GM10847 (cell line): Measurements from ENCODE around the gene GPR52.

Source experiments
- POLR2A ChIP-seq: IDR thresholded peaks from 2 replicates; pipeline ENCODE4 v1.6.1; 2011; ENCODE audit not compliant: insufficient read length; ENCODE audit errors: extremely low read depth

The GPR52 gene, protein sequence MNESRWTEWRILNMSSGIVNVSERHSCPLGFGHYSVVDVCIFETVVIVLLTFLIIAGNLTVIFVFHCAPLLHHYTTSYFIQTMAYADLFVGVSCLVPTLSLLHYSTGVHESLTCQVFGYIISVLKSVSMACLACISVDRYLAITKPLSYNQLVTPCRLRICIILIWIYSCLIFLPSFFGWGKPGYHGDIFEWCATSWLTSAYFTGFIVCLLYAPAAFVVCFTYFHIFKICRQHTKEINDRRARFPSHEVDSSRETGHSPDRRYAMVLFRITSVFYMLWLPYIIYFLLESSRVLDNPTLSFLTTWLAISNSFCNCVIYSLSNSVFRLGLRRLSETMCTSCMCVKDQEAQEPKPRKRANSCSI

DNA sequence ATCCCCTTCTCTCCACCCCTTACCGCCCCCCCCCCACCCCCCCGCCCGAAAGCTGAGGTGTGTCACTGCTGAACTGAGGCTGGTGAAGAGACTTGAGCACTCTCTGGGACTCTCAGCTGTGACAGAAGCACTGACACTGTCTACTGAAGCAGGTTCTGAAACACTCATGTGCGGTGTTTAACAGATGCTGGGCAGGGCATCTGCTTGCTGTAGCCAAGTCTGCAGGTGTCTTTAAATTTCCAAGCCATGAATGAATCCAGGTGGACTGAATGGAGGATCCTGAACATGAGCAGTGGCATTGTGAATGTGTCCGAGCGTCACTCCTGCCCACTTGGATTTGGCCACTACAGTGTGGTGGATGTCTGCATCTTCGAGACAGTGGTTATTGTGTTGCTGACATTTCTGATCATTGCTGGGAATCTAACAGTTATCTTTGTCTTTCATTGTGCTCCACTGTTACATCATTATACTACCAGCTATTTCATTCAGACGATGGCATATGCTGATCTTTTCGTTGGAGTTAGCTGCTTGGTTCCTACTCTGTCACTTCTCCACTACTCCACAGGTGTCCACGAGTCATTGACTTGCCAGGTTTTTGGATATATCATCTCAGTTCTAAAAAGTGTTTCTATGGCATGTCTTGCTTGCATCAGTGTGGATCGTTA is at the start of gene GPR52:
TSS of gene GPR52 (plus strand) at position 99 of the 665 bp plus-strand sequence. CDS start at position 247, 148 bp downstream.
- no peak for TF ChIP-seq POLR2A

DNA sequence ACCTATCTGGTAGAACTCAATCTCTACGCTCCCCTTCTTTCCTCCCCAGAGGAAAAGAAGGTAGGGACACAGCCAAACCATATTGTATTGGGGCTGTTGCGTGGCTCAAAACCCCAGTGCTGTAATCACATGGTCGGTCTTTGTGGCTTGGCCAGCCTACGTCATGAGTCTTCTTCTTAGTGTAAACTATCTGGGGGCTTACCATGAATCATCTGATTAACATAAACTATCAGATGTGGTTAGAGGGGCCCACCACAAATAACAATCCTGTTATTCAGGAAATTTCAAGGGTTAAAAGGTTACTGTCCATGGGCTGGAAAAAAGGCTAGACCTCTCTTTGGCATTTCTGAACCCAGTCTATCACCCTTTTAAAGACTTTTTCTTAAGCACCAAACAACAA is 49.5 kb upstream of the GPR52 start:
- no peak for TF ChIP-seq POLR2A

DNA sequence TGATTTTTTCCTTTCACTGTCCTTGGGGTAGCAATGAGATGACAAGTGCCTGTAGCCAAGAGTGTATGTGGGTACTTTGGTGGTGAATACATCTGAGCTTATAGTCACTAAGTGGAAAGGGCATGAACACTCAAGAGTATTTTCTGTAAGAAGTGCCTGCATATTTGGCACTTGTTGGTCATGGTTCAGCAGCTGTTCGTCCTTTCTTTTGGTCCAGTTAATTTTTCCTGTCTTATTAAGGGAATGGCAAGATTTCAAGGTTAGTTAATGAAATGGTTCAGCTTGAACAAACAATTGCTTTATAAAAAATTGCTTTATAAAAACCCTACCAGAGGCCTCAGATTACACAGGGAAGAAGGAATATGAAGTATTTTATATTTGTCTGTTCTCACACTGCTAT is 48.6 kb upstream of the GPR52 start:
- TF ChIP-seq POLR2A: no peak

DNA sequence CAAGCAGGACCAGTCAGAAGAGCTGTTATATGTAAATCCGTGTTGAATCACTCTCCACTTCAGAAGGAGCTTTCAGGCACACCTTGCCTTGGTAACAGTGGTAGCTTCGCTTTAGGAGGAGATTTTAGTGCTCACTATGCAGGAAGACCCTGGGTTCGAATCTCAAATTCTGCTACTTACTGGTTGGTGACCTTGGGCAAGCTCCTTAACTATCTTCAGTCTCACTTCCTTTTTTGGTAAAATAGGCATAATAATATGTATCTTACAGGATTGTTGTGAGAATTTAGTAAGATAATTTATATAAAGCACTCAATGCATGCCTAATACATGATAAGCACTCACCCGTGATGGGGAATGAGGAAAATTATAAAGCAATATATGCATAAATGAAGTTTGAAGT is 46.7 kb upstream of the GPR52 start:
- TF ChIP-seq POLR2A: no peak

DNA sequence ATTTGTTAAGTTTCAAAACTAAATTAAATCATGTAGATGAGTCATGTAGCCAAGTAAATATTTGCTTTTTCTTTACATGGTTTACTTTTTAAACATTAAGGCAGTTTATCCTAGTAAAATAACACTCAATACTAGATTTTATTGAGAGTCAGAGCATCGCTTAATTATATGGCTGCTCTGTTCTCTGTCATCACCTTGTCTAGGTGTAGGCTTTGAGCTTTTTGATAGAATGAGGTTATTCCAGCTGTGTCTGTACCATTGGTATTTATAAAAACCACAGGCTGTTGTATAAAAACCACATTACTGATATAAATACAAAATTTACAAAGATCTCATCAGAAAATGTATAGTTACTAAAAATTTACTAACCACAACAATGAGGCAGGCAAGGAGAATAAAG is 42.5 kb upstream of the GPR52 start:
- TF ChIP-seq POLR2A: no peak

DNA sequence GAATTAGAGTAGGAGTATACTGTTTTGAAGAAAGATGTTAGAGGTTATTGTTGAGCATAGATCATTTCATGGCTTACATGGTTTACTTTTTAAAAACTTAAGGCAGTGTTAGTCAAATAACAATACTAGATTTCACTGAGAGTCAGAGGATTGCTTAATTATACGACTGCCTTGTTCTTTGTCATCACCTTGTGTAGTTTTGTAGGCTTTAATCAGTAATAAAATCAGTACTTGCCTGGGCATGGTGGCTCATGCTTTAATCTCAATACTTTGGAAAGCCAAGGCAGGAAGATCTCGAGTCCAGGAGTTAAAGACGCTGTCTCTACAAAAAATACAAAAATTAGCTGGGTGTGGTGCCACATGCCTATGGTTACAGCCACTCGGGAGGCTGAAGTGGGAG is 41.3 kb upstream of the GPR52 start:
- TF ChIP-seq POLR2A: no peak

- TF ChIP-seq POLR2A: no peak
These were observed 40.1 kb upstream of the GPR52 start for GRCh38 chr1:174407665-174408064.

- TF ChIP-seq POLR2A: no peak
These were observed 39.6 kb upstream of the GPR52 start for GRCh38 chr1:174408146-174408545.

DNA sequence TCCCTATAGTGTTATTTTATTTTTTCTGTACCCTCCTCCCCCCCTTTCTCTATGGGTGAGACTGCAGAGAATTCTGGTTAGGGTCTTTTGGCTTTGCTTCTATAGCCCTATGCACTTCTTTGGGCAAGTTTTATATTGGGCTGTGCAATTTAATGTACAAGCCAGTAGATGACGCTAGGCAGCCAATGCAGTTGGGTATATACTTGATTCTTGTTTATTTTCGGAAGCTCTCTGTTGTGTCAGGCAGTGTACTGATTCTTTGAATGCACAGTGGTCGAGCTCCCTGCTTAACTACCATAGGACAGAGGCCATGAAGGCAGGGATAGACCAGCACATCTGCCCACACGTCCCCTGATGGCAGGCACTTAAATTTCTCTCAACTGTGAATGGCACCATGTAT is 34.1 kb upstream of the GPR52 start:
- TF ChIP-seq POLR2A: no peak

DNA sequence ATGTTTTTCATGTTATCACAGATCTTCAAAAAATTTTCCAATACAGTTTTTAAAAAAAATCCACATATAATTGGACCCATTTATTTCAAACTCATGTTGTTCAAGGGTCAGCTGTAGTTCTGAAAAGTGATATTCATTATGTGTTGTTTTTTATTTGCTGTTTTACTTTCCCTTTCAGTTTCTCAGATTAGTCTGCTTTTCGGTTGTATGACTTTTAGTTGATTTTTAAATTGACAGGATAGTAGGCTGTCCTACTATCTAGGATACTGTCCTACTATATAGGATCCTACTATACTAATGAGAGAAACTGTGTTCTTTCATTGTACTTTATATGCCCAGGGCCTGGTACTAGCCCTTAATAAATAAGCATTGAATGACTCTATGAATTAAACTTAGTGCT is 33.6 kb upstream of the GPR52 start:
- TF ChIP-seq POLR2A: no peak

GRCh38 chr1:174415506-174415905 is 32.3 kb upstream of the GPR52 start:
- TF ChIP-seq POLR2A: no peak

DNA sequence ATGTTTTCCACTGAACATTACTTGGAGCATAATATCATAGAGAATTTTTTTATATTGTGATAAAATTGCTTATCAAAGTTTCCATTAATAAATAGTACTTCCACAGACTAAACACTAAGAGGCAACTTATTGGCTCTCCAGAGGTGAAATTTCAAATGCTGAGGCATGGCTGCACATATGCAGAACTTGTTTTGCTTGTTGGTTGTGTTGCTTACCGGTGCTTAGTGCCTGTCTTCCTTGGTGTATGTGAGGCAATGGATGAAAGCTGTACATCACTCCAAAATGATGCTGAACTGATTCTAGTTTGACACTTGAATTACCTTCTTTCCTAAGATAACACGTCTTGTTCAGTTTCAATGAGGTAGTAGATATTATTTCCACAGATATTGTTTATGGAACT is 29.8 kb upstream of the GPR52 start:
- TF ChIP-seq POLR2A: no peak

DNA sequence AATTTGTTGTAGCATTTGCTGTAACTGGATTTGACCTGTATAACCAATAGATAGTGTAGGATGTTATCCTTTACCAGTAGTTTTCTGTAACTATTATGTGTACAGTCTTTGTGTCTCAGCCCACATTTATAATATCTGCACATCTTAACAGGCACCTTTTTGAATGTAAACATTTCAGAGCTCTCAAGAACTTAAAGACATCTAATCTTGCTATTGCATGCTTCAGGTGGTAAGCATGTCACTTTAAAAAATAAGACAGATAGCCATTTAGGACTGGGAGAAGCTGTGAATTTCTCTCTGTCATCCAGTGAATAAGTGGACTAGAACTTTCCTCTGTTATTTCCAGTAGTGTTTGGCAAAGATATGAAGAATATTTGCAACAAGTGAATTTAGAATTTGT is 22.6 kb upstream of the GPR52 start:
- TF ChIP-seq POLR2A: no peak

- TF ChIP-seq POLR2A: no peak
These were observed 21.6 kb upstream of the GPR52 start for GRCh38 chr1:174426153-174426552.

DNA sequence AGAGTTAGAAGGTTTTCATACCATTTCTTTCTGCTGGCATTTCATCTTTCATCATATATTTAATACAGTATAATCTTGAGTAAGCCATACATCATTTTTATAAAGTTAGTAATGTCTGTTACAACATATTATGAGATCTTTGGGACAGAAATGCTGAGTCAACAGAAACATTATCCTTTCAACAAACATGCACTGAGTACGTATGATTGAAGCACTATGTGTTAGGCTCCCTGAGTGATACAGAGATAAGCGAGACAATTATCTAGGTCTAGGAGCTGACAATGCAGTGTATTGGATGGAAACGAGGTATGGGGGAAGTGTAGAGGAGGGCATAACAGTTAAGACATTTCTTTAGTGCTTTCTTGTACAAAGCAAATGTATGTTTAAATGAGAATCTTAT is 19.7 kb upstream of the GPR52 start:
- TF ChIP-seq POLR2A: no peak

DNA sequence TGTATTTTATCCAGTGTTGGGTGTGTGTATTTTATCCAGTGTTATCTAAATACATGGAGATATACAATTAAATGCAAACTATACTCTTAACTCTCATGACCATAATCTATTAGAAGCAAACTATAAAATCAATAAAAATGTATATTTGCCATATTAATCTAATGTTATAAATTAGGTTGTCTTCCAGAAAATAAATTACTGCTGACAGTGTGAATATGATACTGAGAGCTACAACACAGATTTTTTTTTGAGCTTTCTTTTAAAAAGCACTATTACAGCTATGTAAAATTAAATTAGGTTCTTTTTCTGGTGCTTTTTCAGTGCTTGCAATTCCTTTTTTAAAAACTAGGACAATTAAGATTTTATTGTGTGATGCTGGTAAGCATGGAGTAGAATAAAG is 19.0 kb upstream of the GPR52 start:
- TF ChIP-seq POLR2A: no peak

- TF ChIP-seq POLR2A: no peak
These were observed 14.3 kb upstream of the GPR52 start for GRCh38 chr1:174433451-174433850.
